WTC11 (cell line): Measurements from ENCODE around the gene OR2AG2. TPM values are rescaled to one million over a fixed set of nuclear protein-coding genes. Genes with fewer than 3 reads are reported as not detected.

Experiments
- ATAC-seq: fragments of 200-7000 bp; cut with Tn5 transposase; 2 replicates; pipeline ENCODE4 v1.10.0; 2021; ENCODE audit warnings: mild to moderate bottlenecking, moderate library complexity
- CTCF ChIA-PET: fragments of 300-600 bp; sonication (Branson Sonifier 250); formaldehyde crosslinking; loops from one replicate; lab custom pipeline; 2021; ENCODE audit warnings: antibody characterized with exemption; lab: Charles Lee
- POLR2A ChIA-PET: fragments of 350-600 bp; sonication (Branson Sonifier 250); formaldehyde crosslinking; loops from one replicate; lab custom pipeline; 2021; ENCODE audit warnings: antibody characterized with exemption; lab: Charles Lee
- DNase-seq: peaks from one replicate; pipeline ENCODE4 v3.0.0; 2021; ENCODE audit warnings: low spot score
- H3K27ac Mint-ChIP-seq: 2 replicates; pipeline ENCODE4 v1.8.0; 2021; ENCODE audit warnings: mixed read lengths
- H3K27me3 Mint-ChIP-seq: 2 replicates; pipeline ENCODE4 v1.8.0; 2021; ENCODE audit warnings: low read depth, mild to moderate bottlenecking, moderate library complexity, mixed read lengths
- H3K36me3 Mint-ChIP-seq: 2 replicates; pipeline ENCODE4 v1.8.0; 2021; ENCODE audit warnings: mixed read lengths
- H3K4me1 Mint-ChIP-seq: 2 replicates; pipeline ENCODE4 v1.8.0; 2022; ENCODE audit warnings: mixed read lengths
- H3K4me3 Mint-ChIP-seq: 2 replicates; pipeline ENCODE4 v1.8.0; 2021; ENCODE audit warnings: mild to moderate bottlenecking, moderate library complexity, mixed read lengths
- H3K9me3 Mint-ChIP-seq: 2 replicates; pipeline ENCODE4 v1.8.0; 2021; ENCODE audit warnings: mixed read lengths
- ETV6 ChIP-seq: sonication (generic); formaldehyde crosslinking; IDR thresholded peaks from 2 replicates; pipeline ENCODE4 v1.8.1; 2022; ENCODE audit warnings: mild to moderate bottlenecking, missing genetic modification reagents
- JAZF1 ChIP-seq: fragments of 250-450 bp; sonication (Bioruptor Pico); IDR thresholded peaks from 2 replicates; pipeline ENCODE4 v1.9.0; 2021; ENCODE audit warnings: moderate library complexity, mild to moderate bottlenecking, inconsistent platforms
- JUN ChIP-seq: sonication (generic); formaldehyde crosslinking; IDR thresholded peaks from 2 replicates; pipeline ENCODE4 v1.8.0; 2023; ENCODE audit warnings: mild to moderate bottlenecking, missing genetic modification reagents
- RORB ChIP-seq: fragments of 250-450 bp; sonication (Bioruptor Pico); IDR thresholded peaks from 2 replicates; pipeline ENCODE4 v1.9.0; 2021; ENCODE audit warnings: mild to moderate bottlenecking
- TP53 ChIP-seq: sonication (generic); formaldehyde crosslinking; IDR thresholded peaks from 2 replicates; pipeline ENCODE4 v1.8.1; 2023; ENCODE audit warnings: mild to moderate bottlenecking, missing genetic modification reagents
- ZNF121 ChIP-seq: sonication (generic); formaldehyde crosslinking; IDR thresholded peaks from 2 replicates; pipeline ENCODE4 v1.8.0; 2023; ENCODE audit warnings: missing genetic modification reagents
- ZNF317 ChIP-seq: sonication (generic); formaldehyde crosslinking; IDR thresholded peaks from 2 replicates; pipeline ENCODE4 v1.8.1; 2023; ENCODE audit warnings: low read depth, mild to moderate bottlenecking, moderate library complexity, missing genetic modification reagents, borderline replicate concordance
- ZNF423 ChIP-seq: fragments of 250-450 bp; sonication (Bioruptor Pico); IDR thresholded peaks from 2 replicates; pipeline ENCODE4 v2.1.2; 2022; ENCODE audit warnings: mild to moderate bottlenecking, moderate library complexity
- ZNF671 ChIP-seq: fragments of 250-450 bp; sonication (Bioruptor Pico); IDR thresholded peaks from 2 replicates; pipeline ENCODE4 v1.8.0; 2021; ENCODE audit warnings: mild to moderate bottlenecking
- total RNA-seq: library from RNA; stranded (reverse); gene quantifications from 3 replicates; pipeline ENCODE4 v1.2.3, GENCODE V29; 2021
- TF ChIP-seq, protein P1 (sequence below): sonication (generic); formaldehyde crosslinking; IDR thresholded peaks from 2 replicates; pipeline ENCODE4 v1.8.1; 2022; ENCODE audit warnings: mild to moderate bottlenecking, moderate library complexity, missing genetic modification reagents
- TF ChIP-seq, protein P2 (sequence below): sonication (generic); formaldehyde crosslinking; IDR thresholded peaks from 2 replicates; pipeline ENCODE4 v1.8.1; 2023; ENCODE audit warnings: mild to moderate bottlenecking, missing genetic modification reagents
- TF ChIP-seq, protein P3 (sequence below): fragments of 250-450 bp; sonication (Bioruptor Pico); IDR thresholded peaks from 2 replicates; pipeline ENCODE4 v1.9.0; 2021; ENCODE audit warnings: mild to moderate bottlenecking
- TF ChIP-seq, protein P4 (sequence below): fragments of 250-450 bp; sonication (Bioruptor Pico); IDR thresholded peaks from 2 replicates; pipeline ENCODE4 v2.1.2; 2022; ENCODE audit warnings: mild to moderate bottlenecking, moderate library complexity
- TF ChIP-seq, protein P5 (sequence below): sonication (generic); formaldehyde crosslinking; IDR thresholded peaks from 2 replicates; pipeline ENCODE4 v1.8.1; 2023; ENCODE audit warnings: mild to moderate bottlenecking, missing genetic modification reagents, borderline replicate concordance
- TF ChIP-seq, protein P6 (sequence below): fragments of 200-600 bp; IDR thresholded peaks from 2 replicates; pipeline ENCODE4 v1.8.0; 2022; ENCODE audit warnings: antibody characterized with exemption
- TF ChIP-seq, protein P7 (sequence below): sonication (generic); formaldehyde crosslinking; IDR thresholded peaks from 2 replicates; pipeline ENCODE4 v1.8.0; 2022; ENCODE audit warnings: mild to moderate bottlenecking, missing genetic modification reagents

The OR2AG2 gene
- total RNA-seq, 1 experiment from 2014 or later, result 0.17 TPM

DNA sequence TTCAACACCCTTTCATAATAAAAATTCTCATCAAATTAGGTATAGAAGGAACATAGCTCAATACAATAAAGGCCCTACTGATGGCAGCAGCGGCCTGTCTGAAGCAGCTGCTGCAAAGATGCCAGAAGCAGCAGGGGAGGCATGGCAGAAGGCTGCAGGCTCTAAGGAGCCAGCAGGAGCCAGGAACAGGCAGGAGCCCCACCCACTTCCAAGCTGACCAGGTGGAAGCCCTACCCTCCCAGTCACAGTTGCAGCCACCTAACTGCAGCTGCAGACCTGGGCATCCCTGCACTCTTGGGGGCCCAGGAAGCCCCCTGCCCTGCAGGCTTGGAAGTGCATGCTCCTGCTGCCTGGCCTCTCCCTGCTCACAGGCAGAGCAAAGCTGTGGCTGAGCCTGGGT lies 45.9 kb upstream of the OR2AG2 start:
- Mint-ChIP-seq H3K4me1 (peaks cover 4% of the 10 kb centered on the region), H3K9me3 (peaks cover 17% of the 10 kb centered on the region), H3K27ac (no peak overlapping the region), H3K4me3 (no peak overlapping the region), H3K27me3 (peaks cover 4% of the 10 kb centered on the region; the same call in 1 of the 2 replicates), H3K36me3 (no peaks in the 10 kb centered on the region)
- ATAC-seq, result peak; percentile 100
- ChIA-PET CTCF (interaction anchor here (0.5 to 2.3 kb wide), 21 partner anchors 16 to 754 kb away, joined by 3 to 13 read pairs (median 4); partner anchors contain the start of genes NLRP14, ZNF214 and ZNF215), POLR2A (no interaction called here)
- peak; percentile 72 for DNase-seq
- peak; percentile 43; the same call in 1 of the 2 replicates for TF ChIP-seq ZNF423 (CRISPR knock-in tag)
- TF ChIP-seq ZNF671, result no peak

DNA sequence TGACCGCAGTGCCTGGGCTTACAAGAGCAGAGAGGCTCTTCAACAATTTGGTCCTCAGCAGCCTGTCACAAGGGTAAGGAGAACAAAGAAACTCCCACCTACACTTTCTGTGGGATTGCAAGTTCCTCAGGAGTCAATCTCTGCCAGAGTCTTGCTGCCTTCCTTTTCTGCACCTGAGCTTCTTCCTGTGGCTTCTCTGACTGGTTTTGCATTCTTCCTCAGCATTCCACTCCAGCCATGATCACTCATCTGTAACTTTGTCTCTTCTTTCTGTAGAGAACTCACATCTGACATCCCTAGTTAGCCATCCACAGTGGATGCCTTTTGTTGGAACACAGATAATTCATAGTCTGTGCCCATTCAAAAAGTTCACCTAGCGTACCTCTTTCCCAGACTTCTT lies 41.9 kb upstream of the OR2AG2 start:
- TF ChIP-seq, protein P1, sequence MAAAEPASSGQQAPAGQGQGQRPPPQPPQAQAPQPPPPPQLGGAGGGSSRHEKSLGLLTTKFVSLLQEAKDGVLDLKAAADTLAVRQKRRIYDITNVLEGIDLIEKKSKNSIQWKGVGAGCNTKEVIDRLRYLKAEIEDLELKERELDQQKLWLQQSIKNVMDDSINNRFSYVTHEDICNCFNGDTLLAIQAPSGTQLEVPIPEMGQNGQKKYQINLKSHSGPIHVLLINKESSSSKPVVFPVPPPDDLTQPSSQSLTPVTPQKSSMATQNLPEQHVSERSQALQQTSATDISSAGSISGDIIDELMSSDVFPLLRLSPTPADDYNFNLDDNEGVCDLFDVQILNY (CRISPR knock-in tag), result no peak
- TF ChIP-seq, protein P2, sequence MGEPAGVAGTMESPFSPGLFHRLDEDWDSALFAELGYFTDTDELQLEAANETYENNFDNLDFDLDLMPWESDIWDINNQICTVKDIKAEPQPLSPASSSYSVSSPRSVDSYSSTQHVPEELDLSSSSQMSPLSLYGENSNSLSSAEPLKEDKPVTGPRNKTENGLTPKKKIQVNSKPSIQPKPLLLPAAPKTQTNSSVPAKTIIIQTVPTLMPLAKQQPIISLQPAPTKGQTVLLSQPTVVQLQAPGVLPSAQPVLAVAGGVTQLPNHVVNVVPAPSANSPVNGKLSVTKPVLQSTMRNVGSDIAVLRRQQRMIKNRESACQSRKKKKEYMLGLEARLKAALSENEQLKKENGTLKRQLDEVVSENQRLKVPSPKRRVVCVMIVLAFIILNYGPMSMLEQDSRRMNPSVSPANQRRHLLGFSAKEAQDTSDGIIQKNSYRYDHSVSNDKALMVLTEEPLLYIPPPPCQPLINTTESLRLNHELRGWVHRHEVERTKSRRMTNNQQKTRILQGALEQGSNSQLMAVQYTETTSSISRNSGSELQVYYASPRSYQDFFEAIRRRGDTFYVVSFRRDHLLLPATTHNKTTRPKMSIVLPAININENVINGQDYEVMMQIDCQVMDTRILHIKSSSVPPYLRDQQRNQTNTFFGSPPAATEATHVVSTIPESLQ, result no peak
- TF ChIP-seq JUN (no peak), ZNF121 (no peak), RORB (no peak), JAZF1 (CRISPR knock-in tag) (no peak), TP53 (CRISPR knock-in tag) (no peak), ETV6 (CRISPR knock-in tag) (no peak)
- TF ChIP-seq, protein P3, sequence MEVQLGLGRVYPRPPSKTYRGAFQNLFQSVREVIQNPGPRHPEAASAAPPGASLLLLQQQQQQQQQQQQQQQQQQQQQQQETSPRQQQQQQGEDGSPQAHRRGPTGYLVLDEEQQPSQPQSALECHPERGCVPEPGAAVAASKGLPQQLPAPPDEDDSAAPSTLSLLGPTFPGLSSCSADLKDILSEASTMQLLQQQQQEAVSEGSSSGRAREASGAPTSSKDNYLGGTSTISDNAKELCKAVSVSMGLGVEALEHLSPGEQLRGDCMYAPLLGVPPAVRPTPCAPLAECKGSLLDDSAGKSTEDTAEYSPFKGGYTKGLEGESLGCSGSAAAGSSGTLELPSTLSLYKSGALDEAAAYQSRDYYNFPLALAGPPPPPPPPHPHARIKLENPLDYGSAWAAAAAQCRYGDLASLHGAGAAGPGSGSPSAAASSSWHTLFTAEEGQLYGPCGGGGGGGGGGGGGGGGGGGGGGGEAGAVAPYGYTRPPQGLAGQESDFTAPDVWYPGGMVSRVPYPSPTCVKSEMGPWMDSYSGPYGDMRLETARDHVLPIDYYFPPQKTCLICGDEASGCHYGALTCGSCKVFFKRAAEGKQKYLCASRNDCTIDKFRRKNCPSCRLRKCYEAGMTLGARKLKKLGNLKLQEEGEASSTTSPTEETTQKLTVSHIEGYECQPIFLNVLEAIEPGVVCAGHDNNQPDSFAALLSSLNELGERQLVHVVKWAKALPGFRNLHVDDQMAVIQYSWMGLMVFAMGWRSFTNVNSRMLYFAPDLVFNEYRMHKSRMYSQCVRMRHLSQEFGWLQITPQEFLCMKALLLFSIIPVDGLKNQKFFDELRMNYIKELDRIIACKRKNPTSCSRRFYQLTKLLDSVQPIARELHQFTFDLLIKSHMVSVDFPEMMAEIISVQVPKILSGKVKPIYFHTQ (CRISPR knock-in tag), result no peak
- TF ChIP-seq, protein P4, sequence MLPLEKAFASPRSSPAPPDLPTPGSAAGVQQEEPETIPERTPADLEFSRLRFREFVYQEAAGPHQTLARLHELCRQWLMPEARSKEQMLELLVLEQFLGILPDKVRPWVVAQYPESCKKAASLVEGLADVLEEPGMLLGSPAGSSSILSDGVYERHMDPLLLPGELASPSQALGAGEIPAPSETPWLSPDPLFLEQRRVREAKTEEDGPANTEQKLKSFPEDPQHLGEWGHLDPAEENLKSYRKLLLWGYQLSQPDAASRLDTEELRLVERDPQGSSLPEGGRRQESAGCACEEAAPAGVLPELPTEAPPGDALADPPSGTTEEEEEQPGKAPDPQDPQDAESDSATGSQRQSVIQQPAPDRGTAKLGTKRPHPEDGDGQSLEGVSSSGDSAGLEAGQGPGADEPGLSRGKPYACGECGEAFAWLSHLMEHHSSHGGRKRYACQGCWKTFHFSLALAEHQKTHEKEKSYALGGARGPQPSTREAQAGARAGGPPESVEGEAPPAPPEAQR, result no peak
- Mint-ChIP-seq H3K27me3 (peaks cover 4% of the 10 kb centered on the region; the same call in 1 of the 2 replicates), H3K36me3 (no peaks in the 10 kb centered on the region), H3K27ac (no peak overlapping the region), H3K4me1 (peaks cover 4% of the 10 kb centered on the region), H3K4me3 (no peak overlapping the region), H3K9me3 (0 out of 2 replicates have a peak, but pooled peaks cover 3% of the 10 kb centered on the region)
- POLR2A ChIA-PET, result no interaction called here
- no peak for ATAC-seq
- no peak for DNase-seq
- CTCF ChIA-PET, result interaction anchor here (2.9 kb wide), 1 partner anchor 58 kb away, joined by 42 read pairs; no protein-coding TSS in a partner anchor

DNA sequence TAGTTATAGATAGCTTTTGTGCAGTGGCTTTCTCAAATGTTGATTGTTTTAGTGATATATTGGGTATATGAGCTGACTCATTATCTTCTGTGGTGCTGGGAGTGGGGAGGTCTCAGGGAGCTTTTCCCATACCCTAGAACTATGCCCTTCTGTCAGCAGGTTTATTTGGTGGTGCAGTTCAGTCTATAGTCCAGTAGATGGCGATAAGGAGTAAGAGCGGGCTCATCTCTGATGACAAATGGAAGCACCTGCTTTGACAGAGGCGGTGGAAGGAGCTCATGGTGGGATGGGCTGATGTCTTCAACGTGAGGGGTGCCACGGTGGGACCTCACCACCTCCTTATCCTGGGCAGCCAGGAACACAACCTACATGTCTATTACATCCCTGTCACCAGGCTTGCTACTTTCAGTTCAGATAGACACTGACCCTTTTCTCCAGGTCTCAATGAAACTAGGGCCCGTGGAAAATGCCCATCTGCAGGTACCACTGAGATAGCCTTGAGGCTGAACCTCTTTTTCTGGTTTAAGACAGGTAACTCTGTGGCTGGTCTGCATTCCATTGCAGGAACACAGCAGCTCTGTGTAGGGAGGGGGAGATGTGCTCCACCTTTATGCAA lies 40.7 kb upstream of the OR2AG2 start:
- DNase-seq (peak; percentile 31), ATAC-seq (peak; percentile 98)
- ChIA-PET CTCF (interaction anchor here (0.6 to 2.9 kb wide), 80 partner anchors 8 to 853 kb away, joined by 3 to 42 read pairs (median 4); partner anchors contain the start of genes NLRP14, OR10A2, OR2AG1 and OR2D3), POLR2A (no interaction called here)
- H3K4me3 Mint-ChIP-seq, result no peak overlapping the region
- H3K27me3 Mint-ChIP-seq, result peaks cover 4% of the 10 kb centered on the region; the same call in 1 of the 2 replicates
- H3K4me1 Mint-ChIP-seq, result peaks cover 3% of the 10 kb centered on the region
- H3K9me3 Mint-ChIP-seq, result 0 out of 2 replicates have a peak, but pooled peaks cover 3% of the 10 kb centered on the region
- no peaks in the 10 kb centered on the region for H3K36me3 Mint-ChIP-seq
- H3K27ac Mint-ChIP-seq, result no peak overlapping the region
- TF ChIP-seq, protein P5, sequence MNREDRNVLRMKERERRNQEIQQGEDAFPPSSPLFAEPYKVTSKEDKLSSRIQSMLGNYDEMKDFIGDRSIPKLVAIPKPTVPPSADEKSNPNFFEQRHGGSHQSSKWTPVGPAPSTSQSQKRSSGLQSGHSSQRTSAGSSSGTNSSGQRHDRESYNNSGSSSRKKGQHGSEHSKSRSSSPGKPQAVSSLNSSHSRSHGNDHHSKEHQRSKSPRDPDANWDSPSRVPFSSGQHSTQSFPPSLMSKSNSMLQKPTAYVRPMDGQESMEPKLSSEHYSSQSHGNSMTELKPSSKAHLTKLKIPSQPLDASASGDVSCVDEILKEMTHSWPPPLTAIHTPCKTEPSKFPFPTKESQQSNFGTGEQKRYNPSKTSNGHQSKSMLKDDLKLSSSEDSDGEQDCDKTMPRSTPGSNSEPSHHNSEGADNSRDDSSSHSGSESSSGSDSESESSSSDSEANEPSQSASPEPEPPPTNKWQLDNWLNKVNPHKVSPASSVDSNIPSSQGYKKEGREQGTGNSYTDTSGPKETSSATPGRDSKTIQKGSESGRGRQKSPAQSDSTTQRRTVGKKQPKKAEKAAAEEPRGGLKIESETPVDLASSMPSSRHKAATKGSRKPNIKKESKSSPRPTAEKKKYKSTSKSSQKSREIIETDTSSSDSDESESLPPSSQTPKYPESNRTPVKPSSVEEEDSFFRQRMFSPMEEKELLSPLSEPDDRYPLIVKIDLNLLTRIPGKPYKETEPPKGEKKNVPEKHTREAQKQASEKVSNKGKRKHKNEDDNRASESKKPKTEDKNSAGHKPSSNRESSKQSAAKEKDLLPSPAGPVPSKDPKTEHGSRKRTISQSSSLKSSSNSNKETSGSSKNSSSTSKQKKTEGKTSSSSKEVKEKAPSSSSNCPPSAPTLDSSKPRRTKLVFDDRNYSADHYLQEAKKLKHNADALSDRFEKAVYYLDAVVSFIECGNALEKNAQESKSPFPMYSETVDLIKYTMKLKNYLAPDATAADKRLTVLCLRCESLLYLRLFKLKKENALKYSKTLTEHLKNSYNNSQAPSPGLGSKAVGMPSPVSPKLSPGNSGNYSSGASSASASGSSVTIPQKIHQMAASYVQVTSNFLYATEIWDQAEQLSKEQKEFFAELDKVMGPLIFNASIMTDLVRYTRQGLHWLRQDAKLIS (CRISPR knock-in tag), result no peak
- 0 out of 2 replicates have a peak, but pooled peaks have one; percentile 27 for TF ChIP-seq ZNF317
- TF ChIP-seq, protein P6, sequence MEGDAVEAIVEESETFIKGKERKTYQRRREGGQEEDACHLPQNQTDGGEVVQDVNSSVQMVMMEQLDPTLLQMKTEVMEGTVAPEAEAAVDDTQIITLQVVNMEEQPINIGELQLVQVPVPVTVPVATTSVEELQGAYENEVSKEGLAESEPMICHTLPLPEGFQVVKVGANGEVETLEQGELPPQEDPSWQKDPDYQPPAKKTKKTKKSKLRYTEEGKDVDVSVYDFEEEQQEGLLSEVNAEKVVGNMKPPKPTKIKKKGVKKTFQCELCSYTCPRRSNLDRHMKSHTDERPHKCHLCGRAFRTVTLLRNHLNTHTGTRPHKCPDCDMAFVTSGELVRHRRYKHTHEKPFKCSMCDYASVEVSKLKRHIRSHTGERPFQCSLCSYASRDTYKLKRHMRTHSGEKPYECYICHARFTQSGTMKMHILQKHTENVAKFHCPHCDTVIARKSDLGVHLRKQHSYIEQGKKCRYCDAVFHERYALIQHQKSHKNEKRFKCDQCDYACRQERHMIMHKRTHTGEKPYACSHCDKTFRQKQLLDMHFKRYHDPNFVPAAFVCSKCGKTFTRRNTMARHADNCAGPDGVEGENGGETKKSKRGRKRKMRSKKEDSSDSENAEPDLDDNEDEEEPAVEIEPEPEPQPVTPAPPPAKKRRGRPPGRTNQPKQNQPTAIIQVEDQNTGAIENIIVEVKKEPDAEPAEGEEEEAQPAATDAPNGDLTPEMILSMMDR, result peak; percentile 89
- TF ChIP-seq, protein P7, sequence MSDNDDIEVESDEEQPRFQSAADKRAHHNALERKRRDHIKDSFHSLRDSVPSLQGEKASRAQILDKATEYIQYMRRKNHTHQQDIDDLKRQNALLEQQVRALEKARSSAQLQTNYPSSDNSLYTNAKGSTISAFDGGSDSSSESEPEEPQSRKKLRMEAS (CRISPR knock-in tag), result peak; percentile 47; the same call in 1 of the 2 replicates
